Left lobe of liver (tissue), 2 donors: ENCODE results near the gene UBE3B. TPM values are rescaled to one million over a fixed set of nuclear protein-coding genes. Genes with fewer than 3 reads are reported as not detected.

Source experiments
- ATAC-seq: fragments of 200-7000 bp; cut with Tn5 transposase; one replicate; pipeline ENCODE4 v1.9.1; 2020; ENCODE audit warnings: mild to moderate bottlenecking, moderate library complexity
- DNase-seq: peaks from one replicate; pipeline ENCODE4 v3.0.0-alpha.2; 2020; ENCODE audit warnings: low spot score
- total RNA-seq: library from RNA; stranded (reverse); gene quantifications from one replicate; pipeline ENCODE4 v1.2.1, GENCODE V29; 2021
- donor health status: DM: no; HTN: no; CAD: no; lungs with moderate emphysema.
- donor health status: DM: no; HTN: yes; CAD: no.

The UBE3B gene
- total RNA-seq, 1 donor from 2014 or later, result 19.2 TPM

GRCh38 chr12:109567967-109568366, 90.5 kb downstream of the UBE3B start:
- DNase-seq (no peak), ATAC-seq (peak; percentile 58)

DNA sequence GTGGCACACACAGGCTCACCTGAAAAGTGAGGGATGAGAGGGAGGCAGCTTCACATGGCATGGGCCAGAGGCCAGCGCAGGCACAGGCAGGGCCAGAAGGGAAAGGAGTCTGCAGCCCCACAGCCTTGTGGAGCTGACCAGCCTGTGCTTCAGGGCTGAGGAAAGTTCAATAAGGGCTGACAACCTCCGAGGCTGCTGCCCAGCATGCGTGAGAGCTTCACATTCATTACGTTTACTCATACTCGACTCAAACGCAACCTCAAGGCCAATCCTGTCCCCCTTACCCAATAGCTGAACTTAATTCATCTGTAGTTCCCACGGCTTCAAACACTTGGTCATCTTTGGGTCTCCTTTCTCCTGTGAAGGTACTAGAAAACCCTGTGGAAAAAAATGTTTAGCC, 91.1 kb downstream of the UBE3B start:
- ATAC-seq, result no peak
- DNase-seq, result no peak

- DNase-seq (peak; percentile 74), ATAC-seq (peak; percentile 10)
Measured at GRCh38 chr12:109571773-109572505, 94.5 kb downstream of the UBE3B start.

DNA sequence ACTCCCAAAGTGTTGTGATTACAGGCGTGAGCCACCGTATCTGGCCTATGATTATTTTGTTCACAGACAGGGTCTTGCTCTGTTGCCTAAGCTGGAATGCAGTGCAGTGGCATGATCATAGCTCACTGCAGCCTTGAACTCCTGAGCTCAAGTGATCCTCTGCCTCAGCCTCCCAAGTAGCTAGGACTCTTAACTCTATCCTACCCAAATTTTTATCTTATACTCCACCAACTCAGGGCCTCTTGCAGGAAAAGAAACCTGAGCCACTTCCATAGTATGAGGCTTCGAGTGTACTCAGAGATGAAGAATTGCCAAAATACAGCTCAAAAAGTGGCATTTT, 95.0 kb downstream of the UBE3B start:
- no peak for ATAC-seq
- DNase-seq, result no peak

GRCh38 chr12:109573029-109573913, 95.8 kb downstream of the UBE3B start, which contains the start of the genes MMAB and MVK:
Gene MMAB, minus strand, starts transcription at chr12:109573504. Its CDS starts 24 bp downstream, at chr12:109573480.
Gene MVK, plus strand, starts transcription at chr12:109573794. Its CDS starts 1,029 bp downstream, at chr12:109574823.
- ATAC-seq, result peak; percentile 85
- peak; percentile 99 for DNase-seq

DNA sequence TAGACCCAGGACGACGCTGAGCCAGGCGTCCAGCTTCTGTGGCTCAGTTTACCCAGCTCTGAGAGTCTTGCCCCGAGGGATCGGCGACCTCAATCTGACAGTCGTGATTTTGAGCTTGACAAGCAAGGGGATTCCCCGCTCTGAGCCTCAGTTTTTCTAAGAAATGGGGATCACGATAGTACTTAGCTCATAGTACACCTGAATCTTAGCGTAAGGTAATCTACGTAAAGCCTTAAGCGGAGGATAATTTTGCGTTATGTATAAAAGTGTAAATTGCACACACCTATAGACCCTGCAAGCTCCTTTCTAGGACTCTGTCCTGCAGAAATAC, 96.4 kb downstream of the UBE3B start:
- ATAC-seq, result no peak
- DNase-seq, result no peak

DNA sequence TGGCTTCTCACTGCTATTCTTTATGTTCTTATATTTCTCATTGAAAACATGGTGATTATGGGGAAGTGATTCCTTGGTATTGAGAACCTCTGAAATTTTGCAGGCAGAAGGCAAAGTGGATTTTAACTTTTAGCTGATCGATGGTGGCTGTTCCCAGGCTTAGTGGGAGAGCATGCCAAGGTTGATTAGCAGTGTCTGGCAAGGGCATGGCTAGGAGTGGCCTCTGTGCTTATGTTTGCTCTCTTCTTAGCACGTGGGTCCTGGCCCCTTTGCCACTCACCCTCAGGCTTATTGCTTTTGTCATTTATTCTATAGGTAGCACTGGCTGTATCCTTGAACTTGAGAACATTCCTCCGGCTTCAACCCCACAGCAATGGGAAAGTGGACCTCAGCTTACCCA, 98.2 kb downstream of the UBE3B start:
- DNase-seq (peak; percentile 84), ATAC-seq (peak; percentile 52)

- ATAC-seq, result no peak
- DNase-seq, result no peak
Measured at GRCh38 chr12:109577311-109577710, 99.9 kb downstream of the UBE3B start.

- peak; percentile 75 for DNase-seq
- ATAC-seq, result peak; percentile 47
Measured at GRCh38 chr12:109578330-109578927, 101.0 kb downstream of the UBE3B start.

DNA sequence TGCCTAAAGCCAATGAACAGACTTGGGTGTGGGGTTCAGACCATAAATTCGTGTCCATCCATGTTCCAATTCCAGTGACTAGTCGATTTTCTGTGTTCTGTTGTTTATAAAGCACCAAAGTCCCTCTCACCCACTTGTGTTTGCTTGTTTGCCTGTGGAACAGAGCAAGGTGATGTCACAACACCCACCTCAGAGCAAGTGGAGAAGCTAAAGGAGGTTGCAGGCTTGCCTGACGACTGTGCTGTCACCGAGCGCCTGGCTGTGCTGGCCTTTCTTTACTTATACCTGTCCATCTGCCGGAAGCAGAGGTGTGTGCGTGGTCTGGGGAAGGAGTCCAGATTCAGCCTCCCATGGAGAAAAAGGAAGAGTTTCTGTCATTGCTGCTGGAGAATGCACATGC, 102.2 kb downstream of the UBE3B start:
- ATAC-seq (peak; percentile 45), DNase-seq (peak; percentile 59)

- no peak for DNase-seq
- no peak for ATAC-seq
Measured at GRCh38 chr12:109580272-109580671, 102.8 kb downstream of the UBE3B start.

- DNase-seq (no peak), ATAC-seq (no peak)
Measured at GRCh38 chr12:109580684-109581333, 103.4 kb downstream of the UBE3B start.

DNA sequence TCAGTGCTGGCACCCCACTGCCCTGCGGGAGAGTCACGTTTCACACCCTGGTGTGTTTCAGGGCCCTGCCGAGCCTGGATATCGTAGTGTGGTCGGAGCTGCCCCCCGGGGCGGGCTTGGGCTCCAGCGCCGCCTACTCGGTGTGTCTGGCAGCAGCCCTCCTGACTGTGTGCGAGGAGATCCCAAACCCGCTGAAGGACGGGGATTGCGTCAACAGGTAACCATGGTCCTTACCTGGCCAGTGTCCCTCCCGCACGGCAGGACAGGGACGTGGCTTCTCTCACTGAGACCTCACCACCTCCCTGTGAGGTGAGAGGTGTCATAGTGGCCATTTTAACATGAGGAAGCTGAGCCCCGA, 103.9 kb downstream of the UBE3B start:
- no peak for ATAC-seq
- DNase-seq, result no peak

DNA sequence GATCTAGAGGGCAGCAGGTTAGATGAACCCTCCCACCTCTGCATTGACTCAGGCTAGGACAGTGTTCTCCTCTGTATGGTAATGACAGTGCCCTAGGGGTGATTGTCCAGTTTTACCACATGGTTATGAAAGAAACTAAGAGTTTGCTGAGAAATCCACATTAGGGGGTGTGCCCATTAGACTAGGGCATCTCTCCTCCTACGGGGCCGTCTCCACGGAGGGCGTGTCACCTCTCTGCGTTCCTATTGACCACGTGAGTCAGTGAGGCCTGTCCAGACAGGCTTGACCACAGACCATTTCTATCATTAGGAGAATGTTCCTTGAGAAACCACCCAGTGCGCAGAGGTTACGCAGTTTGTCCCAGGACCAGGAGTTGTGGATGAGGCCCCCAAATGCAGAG, 104.4 kb downstream of the UBE3B start:
- no peak for DNase-seq
- ATAC-seq, result no peak

DNA sequence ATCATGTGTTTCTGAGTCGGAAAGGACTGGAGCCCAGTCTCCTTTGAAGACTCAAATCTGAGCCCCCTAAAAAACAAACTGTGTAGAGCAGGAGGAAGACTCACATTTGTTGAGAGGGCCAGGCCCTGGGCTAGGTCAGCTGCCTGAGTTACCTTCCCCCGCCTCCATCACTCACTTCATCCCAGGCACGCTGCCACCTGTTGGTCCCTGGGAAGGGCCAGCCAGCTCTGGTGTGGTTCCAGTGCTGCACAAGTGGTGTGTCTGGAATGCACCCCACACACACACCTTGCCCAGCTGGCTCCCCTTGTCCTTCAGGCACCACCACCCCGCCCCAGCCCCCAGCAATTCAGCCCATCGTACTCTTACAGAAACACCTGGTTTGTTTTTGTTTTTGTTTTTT, 105.2 kb downstream of the UBE3B start:
- ATAC-seq (peak; percentile 76), DNase-seq (peak; percentile 81)

DNA sequence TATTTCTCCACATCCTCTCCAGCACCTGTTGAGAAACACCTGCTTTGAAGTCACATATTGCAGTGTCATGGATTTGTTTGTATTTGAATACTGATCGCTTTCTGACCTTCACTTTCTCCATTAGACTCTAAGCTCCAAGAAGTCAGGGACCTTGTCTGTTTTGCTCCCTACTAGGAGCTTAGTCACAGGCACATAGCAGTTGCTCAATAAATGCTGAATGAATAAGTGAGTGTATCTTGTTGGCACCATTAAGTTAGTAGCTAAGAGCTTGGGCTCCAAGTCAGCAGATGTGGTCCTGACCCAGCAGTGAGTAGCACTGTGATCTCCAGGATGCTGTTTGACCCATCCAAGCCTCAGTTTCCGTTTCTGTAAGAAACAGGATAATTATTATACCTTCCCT, 106.3 kb downstream of the UBE3B start:
- DNase-seq (no peak), ATAC-seq (no peak)

Other genes starting within 250 kb of the UBE3B start
- gene FOXN4, start 168.3 kb upstream of the UBE3B start, total RNA-seq, result 0.10 TPM
- not detected for gene MYO1H, start 129.7 kb upstream of the UBE3B start, total RNA-seq
- 7.0 TPM for gene KCTD10, start 334 bp upstream of the UBE3B start, total RNA-seq
- 41.1 TPM for gene MMAB, start 95.9 kb downstream of the UBE3B start, total RNA-seq
- 16.5 TPM for gene MVK, start 96.2 kb downstream of the UBE3B start, total RNA-seq
- 1.8 TPM for gene FAM222A, start 236.2 kb downstream of the UBE3B start, total RNA-seq